K562 (cell line): ENCODE results near the gene EPHA2. TPM values are rescaled to one million over a fixed set of nuclear protein-coding genes. Genes with fewer than 3 reads are reported as not detected.

Experiments
- BRD9 ChIP-seq: fragments of 450-650 bp; IDR thresholded peaks from 2 replicates; pipeline ENCODE4 v1.6.1; 2018; ENCODE audit warnings: low read depth; ENCODE audit not compliant: partially characterized antibody
- CBX1 ChIP-seq: sonication (generic); IDR thresholded peaks from 2 replicates; pipeline ENCODE4 v1.6.1; 2016; ENCODE audit warnings: antibody characterized with exemption, low read depth, mild to moderate bottlenecking
- CHD1 ChIP-seq: fragments of 200-600 bp; sonication (generic); IDR thresholded peaks from one replicate; pipeline ENCODE4 v1.6.1; 2012; ENCODE audit warnings: mild to moderate bottlenecking, moderate library complexity, low read length, inconsistent platforms
- DNMT1 ChIP-seq: fragments of 450-650 bp; IDR thresholded peaks from 2 replicates; pipeline ENCODE4 v1.6.1; 2016; ENCODE audit warnings: antibody characterized with exemption, mild to moderate bottlenecking
- GTF2E2 ChIP-seq: fragments of 200-800 bp; sonication (Bioruptor generic); IDR thresholded peaks from 2 replicates; pipeline ENCODE4 v1.6.1; 2016; ENCODE audit warnings: missing genetic modification characterization, missing compliant biosample characterization
- KDM1A ChIP-seq, 2 experiments: fragments of 450-650 bp; IDR thresholded peaks; 2 replicates each; pipeline ENCODE4 v1.6.1; 2016; ENCODE audit warnings: mild to moderate bottlenecking in 2 of 2
- NCOA2 ChIP-seq, 2 experiments: fragments of 450-650 bp; IDR thresholded peaks; 2 replicates each; pipeline ENCODE4 v1.6.1; 2018; ENCODE audit warnings: mild to moderate bottlenecking in 2 of 2, moderate library complexity in 1 of 2; ENCODE audit not compliant: partially characterized antibody in 2 of 2
- SRSF1 ChIP-seq: fragments of 200-400 bp; formaldehyde crosslinking; IDR thresholded peaks from 2 replicates; pipeline ENCODE4 v1.6.1; 2017; ENCODE audit warnings: mild to moderate bottlenecking, low read depth, low read length, moderate library complexity
- ZNF707 ChIP-seq: fragments of 250-450 bp; sonication (Bioruptor Pico); conservative IDR thresholded peaks from 2 replicates; pipeline ENCODE4 v1.8.0; 2022; ENCODE audit warnings: inconsistent platforms, mild to moderate bottlenecking, moderate library complexity
- polyA plus RNA-seq, 8 experiments: library from polyadenylated mRNA; depleted of rRNA in 4 of 8; stranded (reverse) in 5 of 8; unstranded in 3 of 8; fragments of >200 nt; fragmentation: Nextera tagmentation in 2 of 8; fragmentation: Illumina TruSeq in 1 of 8; extraction: Ambion mirVana in 2 of 8; extraction: Trizol in 1 of 8; gene quantifications; 2 replicates each; pipeline versions ENCODE4 v1.2.1 to v1.2.3, GENCODE V29; 2011 to 2014; ENCODE audit warnings: inconsistent platforms in 1 of 8, missing spikeins in 1 of 8
- total RNA-seq, 7 experiments: library from RNA; depleted of rRNA in 6 of 7; stranded (reverse); fragments of >200 nt in 6 of 7; fragmentation: Illumina TruSeq in 2 of 7; extraction: Trizol in 2 of 7; gene quantifications; 2 replicates each; pipeline versions ENCODE4 v1.2.1 to v1.2.3, GENCODE V29; 2011 to 2021; ENCODE audit warnings: low replicate concordance in 1 of 7
- TF ChIP-seq, protein P1 (sequence below): fragments of 250-450 bp; sonication (Bioruptor Pico); IDR thresholded peaks from 2 replicates; pipeline ENCODE4 v1.8.0; 2022; ENCODE audit warnings: inconsistent platforms, mild to moderate bottlenecking, moderate library complexity, borderline replicate concordance
- TF ChIP-seq, protein P2 (sequence below): sonication (generic); formaldehyde crosslinking; IDR thresholded peaks from 2 replicates; pipeline ENCODE4 v1.8.1; 2022; ENCODE audit warnings: missing genetic modification reagents

EPHA2 gene
- total and polyA plus RNA-seq, 9 of the 15 experiments (the other 6 are each of a cell fraction or from before 2014, with no cell fraction given): 0.04 to 0.40 (median 0.07) TPM; not detected in 4

DNA sequence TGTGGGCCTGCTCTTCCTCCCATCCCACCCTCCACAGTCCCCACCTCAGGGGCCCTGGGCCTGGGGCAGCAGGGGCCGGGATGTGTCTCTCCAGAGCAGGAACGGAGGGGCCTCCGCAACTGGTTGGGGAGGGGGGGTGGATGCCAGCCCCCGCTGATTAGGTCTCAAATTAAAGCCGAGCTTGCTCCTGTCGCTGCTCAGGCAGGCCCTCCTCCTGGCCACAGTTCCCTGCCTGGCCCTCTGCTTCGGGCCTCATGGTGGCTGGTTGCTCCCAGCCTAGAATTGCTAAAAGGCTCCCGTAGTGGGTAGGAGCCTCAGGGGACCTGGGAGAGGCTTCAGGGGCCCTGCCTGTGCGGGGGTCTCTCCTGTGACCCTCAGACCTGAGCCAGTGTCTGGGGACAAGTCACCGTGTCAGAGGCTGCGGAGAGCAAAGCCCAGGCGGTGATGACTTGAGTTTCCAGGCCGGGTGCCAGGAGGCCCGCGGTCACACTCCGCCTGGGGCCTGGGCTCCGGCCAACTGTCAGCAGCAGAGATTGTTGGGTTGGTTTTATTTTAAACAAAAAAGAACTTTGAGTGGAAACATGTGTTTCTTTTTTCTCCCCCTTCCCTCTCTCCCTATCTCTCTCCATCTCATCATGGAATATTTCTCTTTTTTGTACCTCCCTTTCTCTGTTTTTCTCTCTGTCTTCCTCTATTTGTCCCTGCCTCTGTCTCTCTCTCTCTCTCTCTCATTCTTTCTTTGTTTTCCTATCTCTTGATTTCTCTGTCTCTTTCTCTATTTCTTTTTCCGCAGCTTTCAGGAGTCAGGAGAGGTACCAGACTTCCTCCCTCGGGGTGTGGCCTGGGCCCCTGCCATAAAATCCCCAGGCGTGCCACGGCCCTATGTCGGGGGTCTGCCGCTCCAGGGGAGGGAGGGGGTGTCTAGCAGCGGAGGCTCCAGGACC, 20.0 kb upstream of the EPHA2 start (continued):
- TF ChIP-seq DNMT1: no peak
- TF ChIP-seq SRSF1: no peak
- TF ChIP-seq, protein P1, sequence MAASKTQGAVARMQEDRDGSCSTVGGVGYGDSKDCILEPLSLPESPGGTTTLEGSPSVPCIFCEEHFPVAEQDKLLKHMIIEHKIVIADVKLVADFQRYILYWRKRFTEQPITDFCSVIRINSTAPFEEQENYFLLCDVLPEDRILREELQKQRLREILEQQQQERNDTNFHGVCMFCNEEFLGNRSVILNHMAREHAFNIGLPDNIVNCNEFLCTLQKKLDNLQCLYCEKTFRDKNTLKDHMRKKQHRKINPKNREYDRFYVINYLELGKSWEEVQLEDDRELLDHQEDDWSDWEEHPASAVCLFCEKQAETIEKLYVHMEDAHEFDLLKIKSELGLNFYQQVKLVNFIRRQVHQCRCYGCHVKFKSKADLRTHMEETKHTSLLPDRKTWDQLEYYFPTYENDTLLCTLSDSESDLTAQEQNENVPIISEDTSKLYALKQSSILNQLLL (CRISPR knock-in tag): no peak
- peak; percentile 52 for TF ChIP-seq BRD9
- no peak for TF ChIP-seq CHD1
- TF ChIP-seq NCOA2 (IDR thresholded peaks at IDR 0.05; ENCODE audit: partially characterized antibody in 2 of 2): no peak
- no peak for TF ChIP-seq ZNF707 (CRISPR knock-in tag)
- peak; percentile 51 to 59; a peak in 2 of 4 replicates for TF ChIP-seq KDM1A (IDR thresholded peaks at IDR 0.05)
- TF ChIP-seq, protein P2, sequence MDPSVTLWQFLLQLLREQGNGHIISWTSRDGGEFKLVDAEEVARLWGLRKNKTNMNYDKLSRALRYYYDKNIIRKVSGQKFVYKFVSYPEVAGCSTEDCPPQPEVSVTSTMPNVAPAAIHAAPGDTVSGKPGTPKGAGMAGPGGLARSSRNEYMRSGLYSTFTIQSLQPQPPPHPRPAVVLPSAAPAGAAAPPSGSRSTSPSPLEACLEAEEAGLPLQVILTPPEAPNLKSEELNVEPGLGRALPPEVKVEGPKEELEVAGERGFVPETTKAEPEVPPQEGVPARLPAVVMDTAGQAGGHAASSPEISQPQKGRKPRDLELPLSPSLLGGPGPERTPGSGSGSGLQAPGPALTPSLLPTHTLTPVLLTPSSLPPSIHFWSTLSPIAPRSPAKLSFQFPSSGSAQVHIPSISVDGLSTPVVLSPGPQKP (CRISPR knock-in tag): no peak
- no peak for TF ChIP-seq GTF2E2 (tag)
- TF ChIP-seq CBX1: no peak
